Gastrocnemius medialis (tissue), 4 donors: ENCODE measurements around the gene PDE8A.

Source experiments
- POLR2A ChIP-seq, 2 donors: fragments of 450-650 bp; IDR thresholded peaks; one replicate each; pipeline ENCODE4 v1.6.1; 2017; ENCODE audit warnings: antibody characterized with exemption in 2 of 2, mild to moderate bottlenecking in 2 of 2, moderate library complexity in 2 of 2
- TF ChIP-seq, protein P1 (sequence below), 5 experiments: fragments of 450-650 bp in 3 of 5; fragments of 200-600 bp in 2 of 5; sonication (generic) in 2 of 5; IDR thresholded peaks in 4 of 5; conservative IDR thresholded peaks in 1 of 5; 1 replicate in 4 of 5; 2 replicates in 1 of 5; pipeline ENCODE4 v1.5.1; 2016 to 2019; ENCODE audit warnings: antibody characterized with exemption in 5 of 5, mild to moderate bottlenecking in 3 of 5, moderate library complexity in 3 of 5

DNA sequence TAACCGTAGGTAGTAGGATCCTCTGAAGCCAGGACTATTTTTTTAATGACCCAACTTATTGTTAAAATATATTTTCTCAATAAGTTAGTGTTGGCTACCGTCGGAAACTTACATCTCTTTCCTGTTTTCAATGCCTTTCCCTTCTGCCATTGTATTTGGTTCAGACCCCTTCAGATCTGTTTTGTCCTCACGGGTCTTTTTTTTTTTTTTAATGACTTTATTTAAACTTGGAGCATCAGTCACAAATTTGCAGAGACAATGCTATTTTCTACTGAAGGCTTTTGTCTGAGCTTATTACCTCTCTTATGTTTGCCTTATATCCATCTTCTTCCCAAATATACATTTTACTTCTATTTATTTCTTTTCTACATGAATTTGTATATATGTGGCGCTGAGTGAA, 47.6 kb downstream of the PDE8A start:
- TF ChIP-seq, protein P1, sequence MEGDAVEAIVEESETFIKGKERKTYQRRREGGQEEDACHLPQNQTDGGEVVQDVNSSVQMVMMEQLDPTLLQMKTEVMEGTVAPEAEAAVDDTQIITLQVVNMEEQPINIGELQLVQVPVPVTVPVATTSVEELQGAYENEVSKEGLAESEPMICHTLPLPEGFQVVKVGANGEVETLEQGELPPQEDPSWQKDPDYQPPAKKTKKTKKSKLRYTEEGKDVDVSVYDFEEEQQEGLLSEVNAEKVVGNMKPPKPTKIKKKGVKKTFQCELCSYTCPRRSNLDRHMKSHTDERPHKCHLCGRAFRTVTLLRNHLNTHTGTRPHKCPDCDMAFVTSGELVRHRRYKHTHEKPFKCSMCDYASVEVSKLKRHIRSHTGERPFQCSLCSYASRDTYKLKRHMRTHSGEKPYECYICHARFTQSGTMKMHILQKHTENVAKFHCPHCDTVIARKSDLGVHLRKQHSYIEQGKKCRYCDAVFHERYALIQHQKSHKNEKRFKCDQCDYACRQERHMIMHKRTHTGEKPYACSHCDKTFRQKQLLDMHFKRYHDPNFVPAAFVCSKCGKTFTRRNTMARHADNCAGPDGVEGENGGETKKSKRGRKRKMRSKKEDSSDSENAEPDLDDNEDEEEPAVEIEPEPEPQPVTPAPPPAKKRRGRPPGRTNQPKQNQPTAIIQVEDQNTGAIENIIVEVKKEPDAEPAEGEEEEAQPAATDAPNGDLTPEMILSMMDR (IDR thresholded peaks at IDR 0.05 in 4 of 5, conservative IDR thresholded peaks at IDR 0.05 in 1 of 5) = no peak
- no peak for TF ChIP-seq POLR2A (IDR thresholded peaks at IDR 0.05)
